Measurements from ENCODE around the gene KRT3.

Gene KRT3

GRCh38 chr12:52751795-52752194 lies 44.1 kb downstream of the KRT3 start:
- TF ChIP-seq SIN3A (IDR thresholded peaks at IDR 0.05; ENCODE audit: borderline replicate concordance, insufficient read depth, low read length) = no peak
- TF ChIP-seq POLR2AphosphoS5 (IDR thresholded peaks at IDR 0.05; ENCODE audit: low read depth, low read length) = no peak

GRCh38 chr12:52749827-52750226 lies 46.1 kb downstream of the KRT3 start:
- TF ChIP-seq POLR2AphosphoS5 (IDR thresholded peaks at IDR 0.05; ENCODE audit: low read depth, low read length) (no peak), TAF1 (IDR thresholded peaks at IDR 0.05; ENCODE audit: borderline replicate concordance, insufficient read depth, low read length) (no peak), REST (IDR thresholded peaks at IDR 0.05; ENCODE audit: insufficient read depth in 1 of 2, low read depth in 2 of 2, low read length in 2 of 2) (no peak), SIN3A (IDR thresholded peaks at IDR 0.05; ENCODE audit: borderline replicate concordance, insufficient read depth, low read length) (no peak), FOXP2 (optimal IDR thresholded peaks at IDR 0.05; ENCODE audit: borderline replicate concordance, extremely low read depth, extremely low read length, insufficient read depth) (no peak)

- TF ChIP-seq TAF1 (IDR thresholded peaks at IDR 0.05; ENCODE audit: borderline replicate concordance, insufficient read depth, low read length) = no peak
- no peak for TF ChIP-seq POLR2AphosphoS5 (IDR thresholded peaks at IDR 0.05; ENCODE audit: low read depth, low read length)
- TF ChIP-seq FOXP2 (optimal IDR thresholded peaks at IDR 0.05; ENCODE audit: borderline replicate concordance, extremely low read depth, extremely low read length, insufficient read depth) = no peak
- no peak for TF ChIP-seq SIN3A (IDR thresholded peaks at IDR 0.05; ENCODE audit: borderline replicate concordance, insufficient read depth, low read length)
- no peak for TF ChIP-seq REST (IDR thresholded peaks at IDR 0.05; ENCODE audit: insufficient read depth in 1 of 2, low read depth in 2 of 2, low read length in 2 of 2)
These were observed 47.3 kb downstream of the KRT3 start for GRCh38 chr12:52748578-52748977.

- no peak for TF ChIP-seq FOXP2 (optimal IDR thresholded peaks at IDR 0.05; ENCODE audit: borderline replicate concordance, extremely low read depth, extremely low read length, insufficient read depth)
- TF ChIP-seq POLR2AphosphoS5 (IDR thresholded peaks at IDR 0.05; ENCODE audit: low read depth, low read length) = no peak
- no peak for TF ChIP-seq SIN3A (IDR thresholded peaks at IDR 0.05; ENCODE audit: borderline replicate concordance, insufficient read depth, low read length)
- TF ChIP-seq TAF1 (IDR thresholded peaks at IDR 0.05; ENCODE audit: borderline replicate concordance, insufficient read depth, low read length) = no peak
These were observed 50.4 kb downstream of the KRT3 start for GRCh38 chr12:52745554-52745953.

GRCh38 chr12:52744493-52745156 lies 51.3 kb downstream of the KRT3 start:
- TF ChIP-seq FOXP2 (optimal IDR thresholded peaks at IDR 0.05; ENCODE audit: borderline replicate concordance, extremely low read depth, extremely low read length, insufficient read depth) (no peak), REST (IDR thresholded peaks at IDR 0.05; ENCODE audit: insufficient read depth in 1 of 2, low read depth in 2 of 2, low read length in 2 of 2) (no peak), TAF1 (IDR thresholded peaks at IDR 0.05; ENCODE audit: borderline replicate concordance, insufficient read depth, low read length) (no peak), SIN3A (IDR thresholded peaks at IDR 0.05; ENCODE audit: borderline replicate concordance, insufficient read depth, low read length) (no peak), POLR2AphosphoS5 (IDR thresholded peaks at IDR 0.05; ENCODE audit: low read depth, low read length) (no peak)

GRCh38 chr12:52742822-52743457 lies 53.0 kb downstream of the KRT3 start:
- no peak for TF ChIP-seq REST (IDR thresholded peaks at IDR 0.05; ENCODE audit: insufficient read depth in 1 of 2, low read depth in 2 of 2, low read length in 2 of 2)
- no peak for TF ChIP-seq TAF1 (IDR thresholded peaks at IDR 0.05; ENCODE audit: borderline replicate concordance, insufficient read depth, low read length)
- no peak for TF ChIP-seq POLR2AphosphoS5 (IDR thresholded peaks at IDR 0.05; ENCODE audit: low read depth, low read length)
- no peak for TF ChIP-seq FOXP2 (optimal IDR thresholded peaks at IDR 0.05; ENCODE audit: borderline replicate concordance, extremely low read depth, extremely low read length, insufficient read depth)
- no peak for TF ChIP-seq SIN3A (IDR thresholded peaks at IDR 0.05; ENCODE audit: borderline replicate concordance, insufficient read depth, low read length)
